Upper lobe of left lung (tissue), 6 donors: ENCODE measurements around the gene PI4KB. TPM values are rescaled to one million over a fixed set of nuclear protein-coding genes. Genes with fewer than 3 reads are reported as not detected.

Source experiments
- ATAC-seq, 2 donors: fragments of 200-7000 bp; cut with Tn5 transposase; one replicate each; pipeline ENCODE4 v1.9.1; 2022; ENCODE audit warnings: mild to moderate bottlenecking in 2 of 2, moderate library complexity in 2 of 2; ENCODE audit not compliant: low FRiP score in 2 of 2
- DNase-seq, 2 donors: peaks; one replicate each; pipeline ENCODE4 v3.0.0-alpha.2; 2019 to 2020
- H3K27ac ChIP-seq, 4 donors: fragments of 200-600 bp; sonication (generic); one replicate each; pipeline ENCODE4 v1.5.1; 2016 to 2019
- H3K27me3 ChIP-seq, 4 donors: fragments of 200-600 bp; sonication (generic); one replicate each; pipeline ENCODE4 v1.5.1; 2017 to 2019
- H3K36me3 ChIP-seq, 4 donors: fragments of 200-600 bp; sonication (generic); one replicate each; pipeline ENCODE4 v1.5.1; 2016 to 2019
- H3K4me1 ChIP-seq, 4 donors: fragments of 200-600 bp; sonication (generic); one replicate each; pipeline ENCODE4 v1.5.1; 2018 to 2019
- H3K4me3 ChIP-seq, 4 donors: fragments of 200-600 bp; sonication (generic); one replicate each; pipeline ENCODE4 v1.5.1; 2017 to 2019; ENCODE audit warnings: mild to moderate bottlenecking in 2 of 4, moderate library complexity in 1 of 4
- H3K9me3 ChIP-seq, 4 donors: fragments of 200-600 bp; sonication (generic); one replicate each; pipeline ENCODE4 v1.5.1; 2018 to 2019
- EP300 ChIP-seq, 4 donors: sonication (generic); formaldehyde crosslinking; IDR thresholded peaks; one replicate each; pipeline ENCODE4 v1.5.1; 2017; ENCODE audit warnings: antibody characterized with exemption in 4 of 4, control low read depth in 2 of 4
- POLR2A ChIP-seq, 4 donors: fragments of 450-650 bp; IDR thresholded peaks; one replicate each; pipeline ENCODE4 v1.5.1; 2016 to 2017; ENCODE audit warnings: antibody characterized with exemption in 4 of 4, mild to moderate bottlenecking in 2 of 4
- POLR2AphosphoS5 ChIP-seq, 2 donors: sonication (generic); formaldehyde crosslinking; IDR thresholded peaks; one replicate each; pipeline ENCODE4 v1.5.1; 2017; ENCODE audit warnings: antibody characterized with exemption in 2 of 2
- WGBS, 2 donors: methylation state at CpG; one replicate each; pipeline ENCODE4 v1.1.5; 2017 to 2018; 5-methylcytosine and 5-hydroxymethylcytosine counted together
- total RNA-seq, 6 donors: library from RNA; depleted of rRNA in 4 of 6; stranded (reverse); fragments of >200 nt in 4 of 6; gene quantifications; one replicate each; pipeline versions ENCODE4 v1.1.0 to v1.2.1, GENCODE V29; 2016 to 2021
- TF ChIP-seq, protein P1 (sequence below), 6 experiments: fragments of 450-650 bp in 4 of 6; fragments of 200-600 bp in 2 of 6; sonication (generic) in 2 of 6; IDR thresholded peaks; one replicate each; pipeline ENCODE4 v1.5.1; 2016 to 2019; ENCODE audit warnings: antibody characterized with exemption in 6 of 6
- donor health status: DM: no; HTN: no; CAD: no; lungs with moderate emphysema.
- donor health status: DM: no; HTN: yes; CAD: no; lungs with severe emphysema.

The PI4KB gene
- total RNA-seq, 6 donors from 2014 or later, result 41.3 to 127 (median 64.0) TPM

DNA sequence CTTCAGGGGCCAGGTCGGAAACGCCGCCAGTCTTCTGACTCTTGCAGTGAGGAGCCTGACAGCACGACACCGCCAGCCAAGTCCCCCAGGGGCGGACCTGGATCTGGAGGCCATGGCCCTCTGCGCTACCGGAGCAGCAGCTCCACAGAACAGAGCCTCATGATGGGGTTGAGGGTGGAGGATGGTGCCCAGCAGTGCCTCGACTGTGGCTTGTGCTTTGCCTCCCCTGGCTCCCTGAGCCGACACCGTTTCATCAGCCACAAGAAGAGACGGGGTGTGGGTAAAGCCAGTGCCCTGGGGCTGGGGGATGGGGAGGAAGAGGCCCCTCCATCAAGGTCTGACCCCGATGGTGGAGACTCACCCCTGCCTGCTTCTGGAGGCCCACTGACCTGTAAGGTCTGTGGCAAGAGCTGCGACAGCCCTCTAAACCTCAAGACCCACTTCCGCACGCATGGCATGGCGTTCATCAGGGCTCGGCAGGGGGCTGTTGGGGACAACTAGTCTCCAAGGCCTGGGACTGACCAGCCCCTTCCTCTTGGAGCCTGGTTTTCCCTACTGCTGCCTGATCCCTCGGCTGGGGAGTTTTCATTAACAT is 36.4 kb downstream of the PI4KB start:
- WGBS, 2 donors, result 86 to 89% methylated on average over 16 to 19 of the region's 19 CpGs
- Histone ChIP-seq H3K9me3 (no peaks in the 10 kb centered on the region), H3K36me3 (peaks cover 40 to 100% (median 100%) of the 10 kb centered on the region in 4 donors), H3K27ac (no peak overlapping the region), H3K4me1 (no peaks in the 10 kb centered on the region), H3K4me3 (no peak overlapping the region), H3K27me3 (no peaks in the 10 kb centered on the region)
- ATAC-seq (no peak), DNase-seq (peak in 1 of 2 donors; percentile 58)
- TF ChIP-seq, protein P1, sequence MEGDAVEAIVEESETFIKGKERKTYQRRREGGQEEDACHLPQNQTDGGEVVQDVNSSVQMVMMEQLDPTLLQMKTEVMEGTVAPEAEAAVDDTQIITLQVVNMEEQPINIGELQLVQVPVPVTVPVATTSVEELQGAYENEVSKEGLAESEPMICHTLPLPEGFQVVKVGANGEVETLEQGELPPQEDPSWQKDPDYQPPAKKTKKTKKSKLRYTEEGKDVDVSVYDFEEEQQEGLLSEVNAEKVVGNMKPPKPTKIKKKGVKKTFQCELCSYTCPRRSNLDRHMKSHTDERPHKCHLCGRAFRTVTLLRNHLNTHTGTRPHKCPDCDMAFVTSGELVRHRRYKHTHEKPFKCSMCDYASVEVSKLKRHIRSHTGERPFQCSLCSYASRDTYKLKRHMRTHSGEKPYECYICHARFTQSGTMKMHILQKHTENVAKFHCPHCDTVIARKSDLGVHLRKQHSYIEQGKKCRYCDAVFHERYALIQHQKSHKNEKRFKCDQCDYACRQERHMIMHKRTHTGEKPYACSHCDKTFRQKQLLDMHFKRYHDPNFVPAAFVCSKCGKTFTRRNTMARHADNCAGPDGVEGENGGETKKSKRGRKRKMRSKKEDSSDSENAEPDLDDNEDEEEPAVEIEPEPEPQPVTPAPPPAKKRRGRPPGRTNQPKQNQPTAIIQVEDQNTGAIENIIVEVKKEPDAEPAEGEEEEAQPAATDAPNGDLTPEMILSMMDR (IDR thresholded peaks at IDR 0.05), result no peak
- TF ChIP-seq POLR2A (IDR thresholded peaks at IDR 0.05) (no peak), EP300 (IDR thresholded peaks at IDR 0.05) (no peak), POLR2AphosphoS5 (IDR thresholded peaks at IDR 0.05) (no peak)

DNA sequence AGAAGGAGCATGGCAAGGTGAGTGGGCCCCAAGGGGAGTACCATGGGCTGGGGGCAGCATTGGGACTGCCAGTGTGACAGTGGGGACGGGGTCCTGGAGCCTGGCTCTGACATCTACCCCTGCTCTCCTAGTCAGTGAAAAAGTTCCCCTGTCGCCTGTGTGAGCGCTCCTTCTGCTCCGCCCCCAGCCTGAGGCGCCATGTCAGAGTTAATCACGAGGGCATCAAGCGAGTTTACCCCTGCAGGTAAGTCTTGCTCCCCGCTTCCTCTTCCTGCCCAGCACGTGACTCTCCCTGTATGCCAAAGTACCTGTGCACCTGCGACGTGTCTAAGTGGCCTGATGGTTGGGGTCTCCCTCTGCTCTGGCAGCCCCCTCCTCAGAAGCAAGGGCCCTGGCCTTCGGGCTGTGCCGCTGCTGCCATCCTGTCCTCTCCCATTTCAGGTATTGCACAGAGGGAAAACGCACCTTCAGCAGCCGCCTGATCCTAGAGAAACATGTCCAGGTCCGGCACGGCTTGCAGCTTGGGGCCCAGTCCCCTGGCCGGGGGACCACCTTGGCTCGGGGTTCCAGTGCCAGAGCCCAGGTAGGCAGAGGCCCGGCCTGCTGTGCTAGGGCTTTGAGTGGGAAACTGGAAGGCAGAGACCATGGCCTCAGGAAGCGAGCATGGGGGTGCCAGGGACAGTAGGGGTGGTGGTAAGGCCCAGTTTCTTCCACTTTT is 37.1 kb downstream of the PI4KB start:
- peak in 1 of 2 donors; percentile 60 for DNase-seq
- Histone ChIP-seq H3K27ac (no peak overlapping the region), H3K9me3 (no peaks in the 10 kb centered on the region), H3K4me1 (no peaks in the 10 kb centered on the region), H3K27me3 (no peaks in the 10 kb centered on the region), H3K4me3 (no peak overlapping the region), H3K36me3 (peaks cover 37 to 100% (median 95%) of the 10 kb centered on the region in 4 donors)
- TF ChIP-seq EP300 (IDR thresholded peaks at IDR 0.05), result no peak
- no peak for TF ChIP-seq POLR2AphosphoS5 (IDR thresholded peaks at IDR 0.05)
- TF ChIP-seq POLR2A (IDR thresholded peaks at IDR 0.05), result peak in 1 of 4 donors; percentile 11
- TF ChIP-seq, protein P1 (IDR thresholded peaks at IDR 0.05), result no peak
- 91 to 92% methylated on average over 12 to 20 of the region's 21 CpGs for WGBS, 2 donors
- no peak for ATAC-seq

DNA sequence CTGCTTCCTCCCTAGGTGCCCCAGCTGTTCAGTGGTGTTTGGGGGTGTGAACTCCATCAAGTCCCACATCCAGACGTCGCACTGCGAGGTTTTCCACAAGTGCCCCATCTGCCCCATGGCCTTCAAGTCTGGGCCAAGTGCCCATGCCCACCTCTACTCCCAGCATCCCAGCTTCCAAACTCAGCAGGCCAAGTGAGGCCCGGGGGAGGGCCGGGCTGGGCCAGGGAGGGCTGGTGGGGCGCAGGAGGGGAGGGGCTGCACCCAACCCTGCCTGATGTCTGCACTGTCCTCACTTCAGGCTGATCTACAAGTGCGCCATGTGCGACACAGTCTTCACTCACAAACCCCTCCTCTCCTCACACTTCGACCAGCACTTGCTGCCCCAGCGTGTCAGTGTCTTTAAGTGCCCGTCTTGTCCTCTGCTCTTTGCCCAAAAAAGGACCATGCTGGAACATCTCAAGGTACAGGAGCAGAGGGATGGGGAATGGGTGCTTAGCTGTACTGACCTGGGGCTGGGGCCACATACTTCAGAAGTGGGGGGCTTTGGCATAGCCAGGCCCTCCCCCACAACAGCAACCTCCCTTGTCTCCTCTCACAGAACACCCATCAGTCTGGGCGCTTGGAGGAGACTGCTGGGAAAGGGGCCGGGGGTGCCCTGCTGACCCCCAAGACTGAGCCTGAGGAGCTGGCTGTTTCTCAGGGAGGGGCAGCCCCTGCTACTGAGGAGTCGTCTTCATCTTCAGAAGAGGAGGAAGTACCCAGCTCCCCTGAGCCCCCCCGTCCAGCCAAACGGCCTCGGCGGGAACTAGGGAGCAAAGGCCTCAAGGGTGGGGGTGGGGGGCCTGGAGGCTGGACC is 37.9 kb downstream of the PI4KB start:
- 80 to 91% methylated on average over 10 to 18 of the region's 18 CpGs for WGBS, 2 donors
- Histone ChIP-seq H3K36me3 (peaks cover 37 to 96% (median 87%) of the 10 kb centered on the region in 4 donors), H3K27ac (no peak overlapping the region)

DNA sequence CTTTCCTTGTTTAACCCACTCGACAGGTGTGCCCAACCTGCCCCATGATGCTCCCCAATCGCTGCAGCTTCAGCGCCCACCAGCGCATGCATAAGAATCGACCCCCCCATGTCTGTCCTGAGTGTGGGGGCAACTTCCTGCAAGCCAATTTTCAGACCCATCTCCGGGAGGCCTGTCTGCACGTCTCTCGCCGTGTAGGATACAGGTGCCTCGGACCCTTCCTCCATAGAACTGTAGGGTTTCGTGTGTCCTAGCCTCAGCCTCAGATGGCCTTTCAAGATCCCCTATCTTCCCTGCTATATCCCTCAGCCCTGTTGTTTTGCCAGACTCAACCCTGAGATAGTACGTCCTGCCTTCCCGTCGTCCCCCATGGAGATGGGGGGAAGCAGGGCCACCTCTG is 38.7 kb downstream of the PI4KB start:
- peaks cover 5 to 11% (median 7%) of the 10 kb centered on the region in 4 donors for H3K4me1 ChIP-seq
- ATAC-seq, result no peak
- DNase-seq, result no peak
- 86 to 94% methylated on average over 13 to 14 of the region's 14 CpGs for WGBS, 2 donors
- TF ChIP-seq POLR2AphosphoS5 (IDR thresholded peaks at IDR 0.05) (no peak), EP300 (IDR thresholded peaks at IDR 0.05) (no peak), POLR2A (IDR thresholded peaks at IDR 0.05) (no peak)
- TF ChIP-seq, protein P1 (IDR thresholded peaks at IDR 0.05), result no peak
- no peak overlapping the region for H3K4me3 ChIP-seq
- no peak overlapping the region for H3K27ac ChIP-seq
- H3K9me3 ChIP-seq, result no peaks in the 10 kb centered on the region
- H3K36me3 ChIP-seq, result peaks cover 29 to 87% (median 79%) of the 10 kb centered on the region in 4 donors
- no peaks in the 10 kb centered on the region for H3K27me3 ChIP-seq

More for the DNA sequence above, 37.9 kb downstream of the PI4KB start:
- ATAC-seq (no peak), DNase-seq (peak in 1 of 2 donors; percentile 61)
- H3K4me3 ChIP-seq, result no peak overlapping the region
- TF ChIP-seq EP300 (IDR thresholded peaks at IDR 0.05), result no peak
- no peak for TF ChIP-seq POLR2AphosphoS5 (IDR thresholded peaks at IDR 0.05)
- TF ChIP-seq, protein P1 (IDR thresholded peaks at IDR 0.05), result no peak
- TF ChIP-seq POLR2A (IDR thresholded peaks at IDR 0.05), result no peak
- H3K9me3 ChIP-seq, result no peaks in the 10 kb centered on the region
- H3K4me1 ChIP-seq, result peaks cover 0 to 3% (median 1%) of the 10 kb centered on the region in 4 donors
- no peaks in the 10 kb centered on the region for H3K27me3 ChIP-seq
